ENCODE measurements around the gene CKAP2L.

DNA sequence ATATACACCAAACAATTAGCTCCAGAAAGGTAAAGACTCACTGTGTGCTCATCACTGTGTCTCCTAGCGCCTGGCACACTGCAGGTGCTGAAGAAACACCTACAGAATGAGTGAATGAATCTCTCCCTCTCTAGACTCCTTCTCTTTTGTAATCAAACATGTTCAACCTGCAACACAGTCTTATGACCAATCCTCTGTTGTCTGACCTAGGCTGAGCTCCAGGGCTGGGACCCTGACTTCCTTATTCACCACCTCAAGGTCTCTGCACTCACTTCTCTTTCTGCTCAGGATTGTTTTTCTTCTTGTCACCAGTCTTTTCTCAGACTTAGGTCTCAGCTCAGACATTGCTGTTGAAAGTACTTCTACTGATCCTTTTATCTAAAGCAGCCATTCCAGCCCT, 9.8 kb downstream of the CKAP2L start:
- TF ChIP-seq POLR2A (IDR thresholded peaks at IDR 0.05) = no peak
- TF ChIP-seq, protein P1, sequence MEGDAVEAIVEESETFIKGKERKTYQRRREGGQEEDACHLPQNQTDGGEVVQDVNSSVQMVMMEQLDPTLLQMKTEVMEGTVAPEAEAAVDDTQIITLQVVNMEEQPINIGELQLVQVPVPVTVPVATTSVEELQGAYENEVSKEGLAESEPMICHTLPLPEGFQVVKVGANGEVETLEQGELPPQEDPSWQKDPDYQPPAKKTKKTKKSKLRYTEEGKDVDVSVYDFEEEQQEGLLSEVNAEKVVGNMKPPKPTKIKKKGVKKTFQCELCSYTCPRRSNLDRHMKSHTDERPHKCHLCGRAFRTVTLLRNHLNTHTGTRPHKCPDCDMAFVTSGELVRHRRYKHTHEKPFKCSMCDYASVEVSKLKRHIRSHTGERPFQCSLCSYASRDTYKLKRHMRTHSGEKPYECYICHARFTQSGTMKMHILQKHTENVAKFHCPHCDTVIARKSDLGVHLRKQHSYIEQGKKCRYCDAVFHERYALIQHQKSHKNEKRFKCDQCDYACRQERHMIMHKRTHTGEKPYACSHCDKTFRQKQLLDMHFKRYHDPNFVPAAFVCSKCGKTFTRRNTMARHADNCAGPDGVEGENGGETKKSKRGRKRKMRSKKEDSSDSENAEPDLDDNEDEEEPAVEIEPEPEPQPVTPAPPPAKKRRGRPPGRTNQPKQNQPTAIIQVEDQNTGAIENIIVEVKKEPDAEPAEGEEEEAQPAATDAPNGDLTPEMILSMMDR (IDR thresholded peaks at IDR 0.05) = no peak
